GM12864 (cell line): ENCODE data around the gene ELOVL3.
"Not testable (repeated sequence)": the region's sequence is repeated elsewhere in the genome, so short reads cannot be mapped to it uniquely, and the experiment has no call there.

Source experiments
- DNase-seq: peaks from one replicate; pipeline ENCODE4 v3.0.0-alpha.2; 2011; ENCODE audit warnings: low read depth
- H3K4me3 ChIP-seq: 2 replicates; pipeline ENCODE4 v1.5.1; 2011; ENCODE audit warnings: mild to moderate bottlenecking, low read depth, low read length, control low read depth
- CTCF ChIP-seq: IDR thresholded peaks from 2 replicates; pipeline ENCODE4 v1.5.1; 2011; ENCODE audit warnings: low read depth, mild to moderate bottlenecking, moderate library complexity, low read length, control low read depth, inconsistent platforms; ENCODE audit errors: missing control alignments

Gene ELOVL3

GRCh38 chr10:102247734-102248133 is 21.6 kb downstream of the ELOVL3 start:
- peak overlapping the region; percentile 99; the same call in 1 of the 2 replicates for H3K4me3 ChIP-seq
- TF ChIP-seq CTCF: no peak
- no peak for DNase-seq

- not testable (repeated sequence) for DNase-seq, H3K4me3 ChIP-seq
These were observed 26.4 kb downstream of the ELOVL3 start for GRCh38 chr10:102252508-102252907.

GRCh38 chr10:102254426-102254825 is 28.3 kb downstream of the ELOVL3 start:
- DNase-seq: no peak
- TF ChIP-seq CTCF: no peak
- no peak overlapping the region for H3K4me3 ChIP-seq

- no peak overlapping the region for H3K4me3 ChIP-seq
- no peak for TF ChIP-seq CTCF
These were observed 29.3 kb downstream of the ELOVL3 start for GRCh38 chr10:102255404-102255803.

GRCh38 chr10:102261196-102261595 is 35.1 kb downstream of the ELOVL3 start:
- H3K4me3 ChIP-seq: no peak overlapping the region
- no peak for DNase-seq
- TF ChIP-seq CTCF: no peak

More at GRCh38 chr10:102255404-102255803, 29.3 kb downstream of the ELOVL3 start:
- no peak for DNase-seq

- TF ChIP-seq CTCF: no peak
- no peak for DNase-seq
- H3K4me3 ChIP-seq: no peak overlapping the region
These were observed 35.7 kb downstream of the ELOVL3 start for GRCh38 chr10:102261842-102262241.

GRCh38 chr10:102262744-102263370 is 36.8 kb downstream of the ELOVL3 start:
- H3K4me3 ChIP-seq: no peak overlapping the region
- no peak for TF ChIP-seq CTCF
- DNase-seq: no peak

GRCh38 chr10:102264371-102264770 is 38.3 kb downstream of the ELOVL3 start:
- TF ChIP-seq CTCF: no peak
- DNase-seq: no peak
- no peak overlapping the region for H3K4me3 ChIP-seq
